Kidney (tissue), 14 donors: ENCODE data around the gene PSAPL1. TPM values are rescaled to one million over a fixed set of nuclear protein-coding genes. Genes with fewer than 3 reads are reported as not detected.
"Not testable (repeated sequence)": the region's sequence is repeated elsewhere in the genome, so short reads cannot be mapped to it uniquely, and the experiment has no call there.

ENCODE experiments used
- DNase-seq, 5 donors: peaks; one replicate each; pipeline ENCODE4 v3.0.0-alpha.2; 2013 to 2020
- FAIRE-seq: peaks from 2 replicates; lab custom pipeline; 2012; peaks lifted over from hg19 to GRCh38; lab: Jason Lieb, UNC
- H3K27ac ChIP-seq, 2 donors: one replicate each; pipeline ENCODE4 v1.7.0; 2013; ENCODE audit warnings: low read depth in 2 of 2, low read length in 2 of 2, inconsistent platforms in 1 of 2
- H3K27me3 ChIP-seq: one replicate; pipeline ENCODE4 v1.7.1; 2013; ENCODE audit warnings: low read length, inconsistent platforms; ENCODE audit not compliant: control insufficient read depth, insufficient read depth
- H3K36me3 ChIP-seq, 3 donors: one replicate each; pipeline versions ENCODE4 v1.7.0 to v1.7.1; 2013; ENCODE audit warnings: low read length in 3 of 3, control low read depth in 1 of 3, inconsistent platforms in 1 of 3; ENCODE audit not compliant: insufficient read depth in 3 of 3, control insufficient read depth in 2 of 3
- H3K4me1 ChIP-seq, 3 donors: one replicate each; pipeline versions ENCODE4 v1.7.0 to v1.7.1; 2013; ENCODE audit warnings: low read length in 3 of 3, inconsistent platforms in 1 of 3, low read depth in 1 of 3; ENCODE audit not compliant: control insufficient read depth in 2 of 3, insufficient read depth in 2 of 3
- H3K4me3 ChIP-seq, 3 donors: one replicate each; pipeline versions ENCODE4 v1.7.0 to v1.8.1; 2013; ENCODE audit warnings: low read length in 3 of 3, control low read depth in 1 of 3, inconsistent platforms in 1 of 3
- H3K9ac ChIP-seq, 3 donors: one replicate each; pipeline versions ENCODE4 v1.7.0 to v1.7.1; 2013; ENCODE audit warnings: low read length in 3 of 3, control low read depth in 1 of 3, inconsistent platforms in 1 of 3
- H3K9me3 ChIP-seq, 3 donors: one replicate each; pipeline versions ENCODE4 v1.7.0 to v1.7.1; 2013; ENCODE audit warnings: low read length in 3 of 3, control low read depth in 1 of 3, inconsistent platforms in 1 of 3; ENCODE audit not compliant: control insufficient read depth in 2 of 3, insufficient read depth in 1 of 3
- CTCF ChIP-seq: IDR thresholded peaks from 3 replicates; pipeline ENCODE4 v1.5.1; 2012; ENCODE audit warnings: mild to moderate bottlenecking, moderate library complexity, borderline replicate concordance; ENCODE audit not compliant: insufficient read depth; ENCODE audit errors: extremely low read depth
- intact Hi-C: fragments of 100-400 bp; cut with DNase I; formaldehyde crosslinking; loops from one replicate; pipeline ENCODE4 v1.11.1; 2022
- polyA plus RNA-seq: library from polyadenylated mRNA; stranded (reverse); fragments of 350-450 nt; fragmentation: Illumina TruSeq; extraction: RNeasy Lipid Tissue Mini Kit (QIAGEN cat#74804); gene quantifications from one replicate; pipeline ENCODE4 v1.2.3, GENCODE V29; 2014; ENCODE audit warnings: low read depth, low replicate concordance; ENCODE audit not compliant: insufficient read depth
- total RNA-seq: library from RNA; stranded (reverse); fragmentation: NEBNext Ultra II Directional; extraction: Animal tissue kit (Norgen Biotek cat#: 25700); gene quantifications from one replicate; pipeline ENCODE4 v1.2.1, GENCODE V29; 2021
- donor health status: control.
- donor health status: control.
- donor health status: control.
- donor health status: control.
- donor health status: control.
- donor health status: DM: yes; HTN: yes; CAD: no.
- donor health status: Normal renal cell carcinoma (clear cell type).

Gene PSAPL1
- total and polyA plus RNA-seq, 2 donors from 2014 or later = not detected

GRCh38 chr4:7459471-7459870, 24.7 kb upstream of the PSAPL1 start:
- no peak for DNase-seq
- H3K9me3 ChIP-seq = no peaks in the 10 kb centered on the region
- no peak overlapping the region for H3K9ac ChIP-seq
- intact Hi-C loops = no loop called here
- no peak for FAIRE-seq
- H3K27me3 ChIP-seq = no peaks in the 10 kb centered on the region
- no peak for TF ChIP-seq CTCF
- no peaks in the 10 kb centered on the region for H3K4me1 ChIP-seq
- no peak overlapping the region for H3K4me3 ChIP-seq
- no peaks in the 10 kb centered on the region for H3K36me3 ChIP-seq
- no peak overlapping the region for H3K27ac ChIP-seq

GRCh38 chr4:7458477-7458876, 23.7 kb upstream of the PSAPL1 start:
- H3K4me3 ChIP-seq = no peak overlapping the region
- H3K9me3 ChIP-seq = no peaks in the 10 kb centered on the region
- no peak for TF ChIP-seq CTCF
- no peak for DNase-seq
- no peaks in the 10 kb centered on the region for H3K27me3 ChIP-seq
- H3K9ac ChIP-seq = no peak overlapping the region
- intact Hi-C loops = no loop called here
- no peaks in the 10 kb centered on the region for H3K4me1 ChIP-seq
- FAIRE-seq = no peak
- H3K27ac ChIP-seq = no peak overlapping the region
- H3K36me3 ChIP-seq = no peaks in the 10 kb centered on the region

GRCh38 chr4:7458066-7458425, 23.3 kb upstream of the PSAPL1 start:
- intact Hi-C loops = no loop called here
- Histone ChIP-seq H3K27ac (no peak overlapping the region), H3K36me3 (no peaks in the 10 kb centered on the region), H3K4me1 (no peaks in the 10 kb centered on the region), H3K4me3 (no peak overlapping the region), H3K27me3 (no peaks in the 10 kb centered on the region), H3K9ac (no peak overlapping the region), H3K9me3 (no peaks in the 10 kb centered on the region)
- TF ChIP-seq CTCF = no peak
- FAIRE-seq = no peak
- DNase-seq = no peak

GRCh38 chr4:7457201-7458065, 22.7 kb upstream of the PSAPL1 start:
- intact Hi-C loops = no loop called here
- FAIRE-seq = no peak
- Histone ChIP-seq H3K9ac (no peak overlapping the region), H3K27ac (no peak overlapping the region), H3K4me3 (no peak overlapping the region), H3K9me3 (no peaks in the 10 kb centered on the region), H3K4me1 (no peaks in the 10 kb centered on the region), H3K36me3 (no peaks in the 10 kb centered on the region), H3K27me3 (no peaks in the 10 kb centered on the region)
- no peak for TF ChIP-seq CTCF
- peak in 2 of 5 donors; percentile 23 to 34 for DNase-seq

- H3K36me3 ChIP-seq, H3K9ac ChIP-seq, H3K27me3 ChIP-seq, H3K4me3 ChIP-seq, H3K4me1 ChIP-seq, H3K9me3 ChIP-seq, FAIRE-seq, intact Hi-C loops, H3K27ac ChIP-seq: not testable (repeated sequence)
- peak in 1 of 5 donors; percentile 39 for DNase-seq
Measured at GRCh38 chr4:7452802-7453201, 18.1 kb upstream of the PSAPL1 start.
